ENCODE measurements around the gene KCMF1.

DNA sequence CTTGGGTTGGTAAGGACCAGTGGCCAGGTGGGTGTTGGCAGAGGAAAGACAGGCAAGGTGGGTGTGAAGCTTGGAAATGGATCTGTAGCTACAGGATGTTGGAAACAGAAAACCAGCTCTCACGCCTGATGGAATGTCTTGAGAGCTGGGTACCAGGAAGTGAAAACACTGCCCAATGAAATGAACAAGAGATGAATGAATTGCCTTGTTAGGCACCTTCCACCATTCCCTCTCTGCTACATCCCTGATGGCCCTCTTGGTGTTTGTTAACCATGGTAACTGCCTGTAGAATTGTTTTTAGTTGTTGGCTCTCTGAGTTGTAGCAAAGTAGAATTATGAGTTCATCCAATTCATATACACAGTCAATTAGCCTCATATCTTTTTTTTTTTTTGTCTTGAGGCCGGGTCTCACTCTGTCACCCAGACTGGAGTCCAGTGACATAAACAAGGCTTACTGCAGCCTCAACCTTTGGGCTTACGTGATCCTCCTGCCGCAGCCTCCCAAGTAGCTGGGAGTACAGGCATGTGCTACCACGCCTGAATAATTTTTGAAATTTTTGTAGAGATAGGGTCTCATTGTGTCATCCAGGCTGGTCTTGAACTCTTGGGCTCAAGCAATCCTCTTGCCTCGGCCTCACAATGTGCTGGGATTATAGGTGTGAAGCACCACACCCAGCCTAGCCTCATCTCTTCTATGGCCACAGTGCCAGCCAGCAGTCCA is 9.5 kb downstream of the KCMF1 start:
- TF ChIP-seq, protein P1, sequence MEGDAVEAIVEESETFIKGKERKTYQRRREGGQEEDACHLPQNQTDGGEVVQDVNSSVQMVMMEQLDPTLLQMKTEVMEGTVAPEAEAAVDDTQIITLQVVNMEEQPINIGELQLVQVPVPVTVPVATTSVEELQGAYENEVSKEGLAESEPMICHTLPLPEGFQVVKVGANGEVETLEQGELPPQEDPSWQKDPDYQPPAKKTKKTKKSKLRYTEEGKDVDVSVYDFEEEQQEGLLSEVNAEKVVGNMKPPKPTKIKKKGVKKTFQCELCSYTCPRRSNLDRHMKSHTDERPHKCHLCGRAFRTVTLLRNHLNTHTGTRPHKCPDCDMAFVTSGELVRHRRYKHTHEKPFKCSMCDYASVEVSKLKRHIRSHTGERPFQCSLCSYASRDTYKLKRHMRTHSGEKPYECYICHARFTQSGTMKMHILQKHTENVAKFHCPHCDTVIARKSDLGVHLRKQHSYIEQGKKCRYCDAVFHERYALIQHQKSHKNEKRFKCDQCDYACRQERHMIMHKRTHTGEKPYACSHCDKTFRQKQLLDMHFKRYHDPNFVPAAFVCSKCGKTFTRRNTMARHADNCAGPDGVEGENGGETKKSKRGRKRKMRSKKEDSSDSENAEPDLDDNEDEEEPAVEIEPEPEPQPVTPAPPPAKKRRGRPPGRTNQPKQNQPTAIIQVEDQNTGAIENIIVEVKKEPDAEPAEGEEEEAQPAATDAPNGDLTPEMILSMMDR (conservative IDR thresholded peaks at IDR 0.05; ENCODE audit: low read depth, low read length): no peak
- TF ChIP-seq EZH2 (IDR thresholded peaks at IDR 0.05; ENCODE audit: low read length, unreplicated experiment): no peak

All from PC-3 (cell line).